ENCODE measurements around the gene KLHDC7B. TPM values are rescaled to one million over a fixed set of nuclear protein-coding genes. Genes with fewer than 3 reads are reported as not detected.

KLHDC7B gene
- total RNA-seq, 2 donors from 2014 or later, result not detected

DNA sequence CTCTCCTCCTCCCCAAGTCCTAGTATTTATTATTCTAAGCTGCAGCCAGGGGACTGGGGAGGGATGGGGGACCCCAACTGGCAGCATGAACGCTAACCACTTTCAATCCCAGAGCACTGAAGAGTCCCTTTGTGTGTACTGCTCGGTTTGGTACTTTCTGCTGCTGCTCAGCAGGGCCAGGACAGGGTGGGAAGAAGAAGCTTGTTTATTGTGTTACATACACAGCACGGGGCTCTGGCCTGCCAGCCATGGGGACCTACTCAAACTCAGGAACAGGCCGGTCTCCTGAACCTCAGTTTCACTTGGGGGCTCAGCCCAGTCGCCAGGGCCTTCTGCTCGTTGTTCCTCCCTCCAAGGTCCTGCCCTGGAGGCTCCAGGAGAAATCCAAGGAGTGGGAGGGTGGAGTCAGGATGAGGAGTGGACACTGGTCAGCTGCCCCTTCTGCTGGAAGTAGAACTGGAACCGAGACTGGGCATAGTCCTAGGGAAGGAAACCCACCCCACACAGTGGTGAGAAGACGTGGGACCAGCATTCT is 33.1 kb downstream of the KLHDC7B start:
- H3K27ac ChIP-seq, result peak overlapping the region; percentile 85 to 96
- peaks cover 21% of the 10 kb centered on the region for H3K36me3 ChIP-seq
- DNase-seq (ENCODE audit: low spot score), result no peak
- no peaks in the 10 kb centered on the region for H3K27me3 ChIP-seq
- peak overlapping the region; percentile 58 to 69 for H3K4me3 ChIP-seq
- peaks cover 0 to 53% of the 10 kb centered on the region in 2 donors for H3K4me1 ChIP-seq
- H3K9me3 ChIP-seq, result no peaks in the 10 kb centered on the region
- TF ChIP-seq, protein P1, sequence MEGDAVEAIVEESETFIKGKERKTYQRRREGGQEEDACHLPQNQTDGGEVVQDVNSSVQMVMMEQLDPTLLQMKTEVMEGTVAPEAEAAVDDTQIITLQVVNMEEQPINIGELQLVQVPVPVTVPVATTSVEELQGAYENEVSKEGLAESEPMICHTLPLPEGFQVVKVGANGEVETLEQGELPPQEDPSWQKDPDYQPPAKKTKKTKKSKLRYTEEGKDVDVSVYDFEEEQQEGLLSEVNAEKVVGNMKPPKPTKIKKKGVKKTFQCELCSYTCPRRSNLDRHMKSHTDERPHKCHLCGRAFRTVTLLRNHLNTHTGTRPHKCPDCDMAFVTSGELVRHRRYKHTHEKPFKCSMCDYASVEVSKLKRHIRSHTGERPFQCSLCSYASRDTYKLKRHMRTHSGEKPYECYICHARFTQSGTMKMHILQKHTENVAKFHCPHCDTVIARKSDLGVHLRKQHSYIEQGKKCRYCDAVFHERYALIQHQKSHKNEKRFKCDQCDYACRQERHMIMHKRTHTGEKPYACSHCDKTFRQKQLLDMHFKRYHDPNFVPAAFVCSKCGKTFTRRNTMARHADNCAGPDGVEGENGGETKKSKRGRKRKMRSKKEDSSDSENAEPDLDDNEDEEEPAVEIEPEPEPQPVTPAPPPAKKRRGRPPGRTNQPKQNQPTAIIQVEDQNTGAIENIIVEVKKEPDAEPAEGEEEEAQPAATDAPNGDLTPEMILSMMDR (IDR thresholded peaks at IDR 0.05), result no peak

DNA sequence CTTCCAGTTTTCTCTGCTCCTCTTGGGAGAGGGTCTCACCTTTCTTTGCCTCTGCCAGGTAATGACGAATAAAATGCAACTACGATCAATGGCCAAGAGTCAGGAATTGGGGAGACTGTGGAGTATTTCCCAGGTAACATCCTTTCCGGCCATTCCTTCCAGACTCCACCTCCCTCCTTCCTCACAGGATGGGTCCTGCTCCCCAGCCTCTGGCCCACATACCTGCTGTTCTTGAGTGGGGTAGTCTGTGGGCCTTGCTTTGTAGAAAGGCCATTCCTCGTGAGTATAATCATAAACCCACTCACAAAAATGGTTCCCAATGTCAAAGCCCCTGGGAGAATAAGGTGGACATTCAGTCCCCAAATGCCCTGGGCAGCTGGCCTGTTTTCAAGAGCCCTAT is 34.1 kb downstream of the KLHDC7B start:
- peak overlapping the region; percentile 85 to 96 for H3K27ac ChIP-seq
- H3K27me3 ChIP-seq, result no peaks in the 10 kb centered on the region
- H3K36me3 ChIP-seq, result peaks cover 15% of the 10 kb centered on the region
- H3K4me3 ChIP-seq, result no peak overlapping the region
- no peaks in the 10 kb centered on the region for H3K9me3 ChIP-seq
- peaks cover 0 to 54% of the 10 kb centered on the region in 2 donors for H3K4me1 ChIP-seq
- TF ChIP-seq, protein P1 (IDR thresholded peaks at IDR 0.05), result no peak
- no peak for DNase-seq (ENCODE audit: low spot score)

DNA sequence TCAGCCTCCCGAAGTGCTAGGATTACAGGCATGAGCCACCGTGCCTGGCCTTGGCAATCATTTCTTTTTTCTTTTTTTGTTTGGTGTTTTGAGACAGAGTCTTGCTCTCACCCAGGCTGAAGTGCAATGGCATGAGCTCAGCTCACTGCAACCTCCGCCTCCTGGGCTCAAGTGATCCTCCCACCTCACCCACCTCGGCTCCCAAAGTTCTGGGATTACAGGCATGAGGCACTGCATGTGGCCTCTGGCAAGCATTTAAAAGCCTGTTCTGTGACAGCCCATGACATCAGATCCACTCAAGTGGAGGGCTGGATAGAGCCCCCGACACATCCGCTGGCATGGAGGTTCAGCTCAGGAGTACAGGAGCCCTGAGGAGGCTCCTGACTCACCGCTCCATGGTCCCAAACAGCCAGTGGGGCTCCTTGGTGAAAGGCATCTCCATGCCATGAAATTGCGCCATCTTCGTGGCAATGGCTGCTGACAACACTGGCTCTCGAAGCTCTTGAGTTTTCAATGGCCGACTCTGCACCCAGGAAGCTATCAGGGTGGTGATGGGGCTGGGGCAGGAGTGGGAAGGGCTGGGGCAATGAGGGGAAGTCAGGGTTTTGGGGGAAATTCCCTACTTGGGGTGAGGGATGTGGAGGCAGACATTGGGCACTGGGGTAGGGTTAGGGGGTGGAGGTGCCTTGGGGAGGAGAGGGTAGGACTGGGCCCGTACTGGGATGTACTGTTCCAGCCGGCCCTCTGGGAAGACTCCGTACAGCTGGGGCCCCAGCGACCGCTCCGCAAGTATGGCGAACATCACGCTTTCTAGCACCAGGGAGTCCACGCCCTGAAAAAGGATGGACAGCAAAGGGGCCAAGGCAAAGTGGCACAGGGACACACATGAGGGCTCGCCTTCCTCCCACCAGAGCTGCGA is 35.6 kb downstream of the KLHDC7B start:
- no peak for DNase-seq (ENCODE audit: low spot score)
- H3K9me3 ChIP-seq, result no peaks in the 10 kb centered on the region
- H3K4me1 ChIP-seq, result peaks cover 0 to 48% of the 10 kb centered on the region in 2 donors
- H3K27ac ChIP-seq, result peak overlapping the region; percentile 96 to 98
- no peaks in the 10 kb centered on the region for H3K27me3 ChIP-seq
- H3K36me3 ChIP-seq, result peaks cover 3% of the 10 kb centered on the region
- peak overlapping the region; percentile 69 to 85 for H3K4me3 ChIP-seq
- TF ChIP-seq, protein P1 (IDR thresholded peaks at IDR 0.05), result no peak

DNA sequence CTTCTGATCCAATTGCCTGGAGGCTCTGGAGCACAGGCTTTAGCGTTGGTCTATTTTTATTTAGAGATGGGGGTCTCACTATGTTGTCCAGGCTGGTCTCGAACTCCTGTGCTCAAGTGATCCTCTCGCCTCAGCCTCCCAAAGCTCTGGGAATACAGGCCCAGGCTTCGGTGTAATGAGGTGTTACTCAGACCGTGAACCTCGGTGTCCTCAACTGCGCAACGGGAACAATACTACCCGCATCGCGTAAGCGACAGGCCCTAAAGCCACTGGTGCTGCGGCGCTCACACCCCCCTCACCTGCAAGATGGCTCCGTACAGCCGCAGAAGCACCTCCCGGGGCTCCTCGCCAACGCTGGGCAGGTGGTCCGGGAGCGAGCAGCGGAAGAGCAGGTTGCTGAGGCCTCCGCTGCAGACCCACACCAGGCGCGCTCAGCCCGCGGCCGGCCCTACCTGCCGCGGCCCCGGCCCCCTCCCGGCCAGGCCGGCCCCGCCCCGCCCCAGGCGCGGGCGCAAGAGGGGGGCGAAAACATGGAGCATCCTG is 36.3 kb downstream of the KLHDC7B start:
- DNase-seq (ENCODE audit: low spot score), result no peak
- Histone ChIP-seq H3K27me3 (no peaks in the 10 kb centered on the region), H3K36me3 (no peaks in the 10 kb centered on the region), H3K4me3 (peak overlapping the region; percentile 69 to 85), H3K9me3 (no peaks in the 10 kb centered on the region), H3K27ac (peak overlapping the region; percentile 96 to 98), H3K4me1 (peaks cover 0 to 40% of the 10 kb centered on the region in 2 donors)
- TF ChIP-seq, protein P1 (IDR thresholded peaks at IDR 0.05), result no peak

DNA sequence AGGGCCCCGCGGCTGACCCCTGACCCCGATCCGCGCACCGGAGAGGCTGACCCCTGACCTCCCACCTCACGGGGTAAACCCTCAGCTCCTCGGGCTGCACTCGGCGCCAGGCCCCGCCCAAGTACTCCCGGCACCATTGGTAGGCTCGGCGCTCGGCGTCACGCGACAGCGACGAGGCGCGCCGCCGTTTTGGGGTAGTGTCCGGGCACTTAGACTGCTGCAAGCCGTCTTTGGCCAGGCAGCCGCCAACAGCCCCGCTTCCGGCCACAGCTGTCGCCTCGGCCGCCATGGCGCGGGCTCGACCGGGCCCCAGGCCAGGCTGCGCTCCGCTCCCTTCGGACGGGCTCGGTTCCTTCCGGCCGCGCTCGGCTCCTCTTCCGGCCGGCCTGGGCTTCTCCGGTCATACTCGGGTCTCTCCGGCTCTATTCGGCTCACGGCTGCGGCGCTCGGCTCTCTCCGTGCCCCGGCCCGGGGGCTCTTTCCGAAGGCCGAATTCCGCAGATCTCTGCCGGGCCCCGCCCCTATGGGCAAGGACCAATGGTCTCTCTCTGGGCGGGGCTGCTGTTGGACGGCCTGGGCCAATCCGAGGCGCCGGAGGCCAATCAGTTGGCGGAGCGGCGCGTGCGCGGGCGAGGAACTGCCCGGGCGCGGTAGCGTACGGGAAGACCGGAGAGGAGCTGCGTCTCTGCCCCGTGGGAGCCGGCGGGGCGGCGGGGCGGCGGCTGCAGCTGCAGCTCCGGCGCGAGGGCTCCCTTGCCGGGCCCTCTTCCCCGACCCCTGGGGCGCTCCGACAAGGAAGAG is 37.0 kb downstream of the KLHDC7B start, which contains the start of gene CHKB:
Gene CHKB (minus strand): TSS at position 357 of the 801 bp plus-strand sequence. CDS start 68 bp downstream, at position 289.
- DNase-seq (ENCODE audit: low spot score), result peak; percentile 98
- no peaks in the 10 kb centered on the region for H3K27me3 ChIP-seq
- H3K4me3 ChIP-seq, result peak within 1 kb of the TSS; percentile 69 to 85
- H3K4me1 ChIP-seq, result peaks cover 0 to 40% of the 10 kb centered on the region in 2 donors
- TF ChIP-seq, protein P1 (IDR thresholded peaks at IDR 0.05), result no peak
- H3K9me3 ChIP-seq, result no peaks in the 10 kb centered on the region
- H3K36me3 ChIP-seq, result no peaks in the 10 kb centered on the region
- H3K27ac ChIP-seq, result peak within 1 kb of the TSS; percentile 96 to 98
